HL-60 (cell line): ENCODE data around the gene ATL2.
"Not testable (repeated sequence)": the region's sequence is repeated elsewhere in the genome, so short reads cannot be mapped to it uniquely, and the experiment has no call there.

Experiments used
- DNase-seq, 2 experiments: peaks; one replicate each; pipeline ENCODE4 v3.0.0-alpha.2; 2010 to 2020; ENCODE audit warnings: low read depth in 1 of 2, low spot score in 1 of 2
- H3K27ac ChIP-seq: fragments of 250-450 bp; sonication (Bioruptor Pico); replicated peaks from 2 replicates; pipeline ENCODE4 v1.5.1; 2020; ENCODE audit warnings: mild to moderate bottlenecking, moderate library complexity
- H3K27me3 ChIP-seq: fragments of 250-450 bp; sonication (Bioruptor Pico); 2 replicates; pipeline ENCODE4 v1.5.1; 2021; ENCODE audit warnings: mild to moderate bottlenecking, moderate library complexity; ENCODE audit not compliant: insufficient read depth, poor library complexity, severe bottlenecking
- H3K4me3 ChIP-seq: replicated peaks from 2 replicates; pipeline ENCODE4 v1.5.1; 2011; ENCODE audit warnings: mild to moderate bottlenecking, control low read depth, low read length; ENCODE audit not compliant: insufficient read depth
- CTCF ChIP-seq: IDR thresholded peaks from one replicate; pipeline ENCODE4 v1.5.1; 2011; ENCODE audit warnings: low read length, control low read depth, inconsistent platforms; ENCODE audit not compliant: insufficient read depth
- GABPA ChIP-seq: IDR thresholded peaks from 2 replicates; pipeline ENCODE4 v1.6.1; 2012; ENCODE audit warnings: low read depth
- POLR2AphosphoS5 ChIP-seq: IDR thresholded peaks from 2 replicates; pipeline ENCODE4 v1.6.1; 2012; ENCODE audit warnings: low read depth
- SPI1 ChIP-seq: IDR thresholded peaks from 2 replicates; pipeline ENCODE4 v1.6.1; 2012; ENCODE audit warnings: low read depth, mild to moderate bottlenecking, borderline replicate concordance
- TF ChIP-seq, protein P1 (sequence below): IDR thresholded peaks from 2 replicates; pipeline ENCODE4 v1.6.1; 2012; ENCODE audit warnings: low read depth; ENCODE audit not compliant: insufficient replicate concordance

The ATL2 gene

DNA sequence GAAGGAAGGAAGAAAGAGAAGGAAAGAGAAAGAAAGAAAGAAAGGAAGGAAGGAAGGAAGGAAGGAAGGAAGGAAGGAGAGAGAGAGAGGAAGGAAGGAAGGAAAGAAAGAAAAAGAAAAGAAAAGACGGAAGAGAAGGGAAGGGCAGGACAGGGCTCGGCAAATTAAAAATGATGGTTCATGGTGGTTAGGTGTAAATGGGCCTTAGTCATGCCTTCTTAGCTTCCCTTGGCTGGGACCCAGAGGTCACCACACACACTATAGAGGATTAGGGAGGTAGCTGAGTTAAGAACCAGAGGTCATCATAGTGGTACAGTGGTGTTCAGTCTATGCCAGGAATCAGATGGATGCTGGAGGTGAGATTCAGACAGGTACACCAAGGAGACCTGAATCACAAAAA is 9.3 kb upstream of the ATL2 start:
- Histone ChIP-seq H3K27me3 (no peaks in the 10 kb centered on the region), H3K4me3 (no peak overlapping the region), H3K27ac (no peak overlapping the region)
- DNase-seq, result no peak
- no peak for TF ChIP-seq POLR2AphosphoS5
- no peak for TF ChIP-seq SPI1
- TF ChIP-seq, protein P1, sequence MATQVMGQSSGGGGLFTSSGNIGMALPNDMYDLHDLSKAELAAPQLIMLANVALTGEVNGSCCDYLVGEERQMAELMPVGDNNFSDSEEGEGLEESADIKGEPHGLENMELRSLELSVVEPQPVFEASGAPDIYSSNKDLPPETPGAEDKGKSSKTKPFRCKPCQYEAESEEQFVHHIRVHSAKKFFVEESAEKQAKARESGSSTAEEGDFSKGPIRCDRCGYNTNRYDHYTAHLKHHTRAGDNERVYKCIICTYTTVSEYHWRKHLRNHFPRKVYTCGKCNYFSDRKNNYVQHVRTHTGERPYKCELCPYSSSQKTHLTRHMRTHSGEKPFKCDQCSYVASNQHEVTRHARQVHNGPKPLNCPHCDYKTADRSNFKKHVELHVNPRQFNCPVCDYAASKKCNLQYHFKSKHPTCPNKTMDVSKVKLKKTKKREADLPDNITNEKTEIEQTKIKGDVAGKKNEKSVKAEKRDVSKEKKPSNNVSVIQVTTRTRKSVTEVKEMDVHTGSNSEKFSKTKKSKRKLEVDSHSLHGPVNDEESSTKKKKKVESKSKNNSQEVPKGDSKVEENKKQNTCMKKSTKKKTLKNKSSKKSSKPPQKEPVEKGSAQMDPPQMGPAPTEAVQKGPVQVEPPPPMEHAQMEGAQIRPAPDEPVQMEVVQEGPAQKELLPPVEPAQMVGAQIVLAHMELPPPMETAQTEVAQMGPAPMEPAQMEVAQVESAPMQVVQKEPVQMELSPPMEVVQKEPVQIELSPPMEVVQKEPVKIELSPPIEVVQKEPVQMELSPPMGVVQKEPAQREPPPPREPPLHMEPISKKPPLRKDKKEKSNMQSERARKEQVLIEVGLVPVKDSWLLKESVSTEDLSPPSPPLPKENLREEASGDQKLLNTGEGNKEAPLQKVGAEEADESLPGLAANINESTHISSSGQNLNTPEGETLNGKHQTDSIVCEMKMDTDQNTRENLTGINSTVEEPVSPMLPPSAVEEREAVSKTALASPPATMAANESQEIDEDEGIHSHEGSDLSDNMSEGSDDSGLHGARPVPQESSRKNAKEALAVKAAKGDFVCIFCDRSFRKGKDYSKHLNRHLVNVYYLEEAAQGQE, result no peak
- TF ChIP-seq GABPA, result no peak
- no peak for TF ChIP-seq CTCF

DNA sequence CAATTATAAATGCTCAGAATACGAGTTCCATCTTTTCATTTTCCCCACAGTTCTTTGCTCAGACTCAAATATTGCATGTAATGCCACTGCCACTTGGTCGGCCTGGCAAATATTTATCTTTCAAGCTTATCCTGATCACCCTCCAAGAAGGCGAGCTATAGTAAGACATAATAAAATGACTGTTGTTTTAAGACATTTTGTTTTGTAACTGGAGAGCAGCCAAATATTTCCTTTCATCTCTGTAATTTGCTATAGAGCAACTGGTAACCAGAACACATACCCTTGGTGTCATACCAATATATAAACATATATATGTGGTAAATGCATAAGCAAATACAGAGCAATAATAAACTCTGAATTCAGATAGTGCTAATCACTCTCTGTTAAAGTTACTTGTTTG is 7.3 kb upstream of the ATL2 start:
- no peak for DNase-seq
- no peaks in the 10 kb centered on the region for H3K27me3 ChIP-seq

GRCh38 chr2:38383741-38384140 is 6.7 kb upstream of the ATL2 start:
- not testable (repeated sequence) for H3K4me3 ChIP-seq, DNase-seq, H3K27ac ChIP-seq, H3K27me3 ChIP-seq

More for the DNA sequence above, 7.3 kb upstream of the ATL2 start:
- Histone ChIP-seq H3K27ac (no peak overlapping the region), H3K4me3 (no peak overlapping the region)
- no peak for TF ChIP-seq POLR2AphosphoS5
- no peak for TF ChIP-seq CTCF
- no peak for TF ChIP-seq GABPA
- TF ChIP-seq, protein P1, result no peak
- TF ChIP-seq SPI1, result no peak

DNA sequence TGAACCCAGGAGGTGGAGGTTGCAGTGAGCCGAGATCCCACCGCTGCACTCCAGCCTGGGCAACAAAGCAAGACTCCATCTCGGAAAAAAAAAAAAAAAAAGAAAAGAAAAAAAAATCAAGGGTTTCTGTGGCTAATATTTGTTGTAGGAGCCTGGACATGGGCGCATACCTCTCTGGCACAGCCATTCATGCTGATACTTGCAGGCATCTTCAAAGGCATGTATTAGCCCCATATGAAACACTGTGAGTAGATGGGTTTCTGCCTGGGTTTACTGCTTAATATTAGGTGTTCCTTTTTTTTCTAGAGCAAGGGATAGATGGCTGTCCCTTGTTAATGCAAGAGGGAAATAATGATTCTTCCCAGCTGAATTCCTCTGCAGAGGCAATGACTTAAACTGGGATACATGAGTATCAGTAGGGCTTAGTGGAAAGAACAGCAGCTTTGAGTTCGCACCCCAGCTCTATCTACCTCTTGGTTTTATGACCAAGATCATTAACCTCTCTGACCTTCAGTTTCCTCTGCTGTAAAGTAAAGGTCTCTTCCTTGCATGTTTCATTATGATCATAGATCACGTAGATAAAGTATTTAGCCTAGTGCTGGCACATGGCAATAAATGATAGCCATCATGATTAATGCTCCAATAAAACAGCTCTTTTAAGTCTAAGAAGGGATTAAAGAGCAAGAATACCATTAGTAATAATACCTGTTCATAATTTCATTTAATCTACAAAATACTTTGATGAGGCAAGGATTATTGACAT is 4.5 kb upstream of the ATL2 start:
- H3K27me3 ChIP-seq, result no peaks in the 10 kb centered on the region
- no peak overlapping the region for H3K4me3 ChIP-seq
- TF ChIP-seq SPI1 (no peak), POLR2AphosphoS5 (no peak), GABPA (no peak), CTCF (no peak)
- TF ChIP-seq, protein P1, result no peak
- H3K27ac ChIP-seq, result peak overlapping the region; percentile 83
- no peak for DNase-seq
